ENCODE results near the gene SERGEF.

The SERGEF gene

DNA sequence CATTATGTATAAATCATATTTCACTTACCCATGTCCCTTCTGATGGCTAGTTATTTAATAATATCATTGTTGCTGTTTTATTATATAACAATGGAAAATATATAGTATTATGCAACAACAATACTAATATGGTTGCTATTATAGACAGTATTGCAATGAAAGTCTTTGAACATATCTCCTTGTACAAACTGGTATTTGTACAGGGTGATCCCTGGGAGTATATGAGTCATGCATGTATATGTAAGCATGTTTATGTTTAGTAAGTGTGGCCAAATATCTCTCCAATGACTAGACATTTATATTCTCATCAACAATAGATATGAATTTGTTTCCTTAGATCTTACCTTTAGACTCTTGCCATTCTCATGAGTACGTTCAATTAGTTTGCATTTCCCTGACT is 222.4 kb downstream of the SERGEF start:
- H3K4me3 ChIP-seq (ENCODE audit: low read depth, low read length), result no peak overlapping the region
- TF ChIP-seq, protein P1, sequence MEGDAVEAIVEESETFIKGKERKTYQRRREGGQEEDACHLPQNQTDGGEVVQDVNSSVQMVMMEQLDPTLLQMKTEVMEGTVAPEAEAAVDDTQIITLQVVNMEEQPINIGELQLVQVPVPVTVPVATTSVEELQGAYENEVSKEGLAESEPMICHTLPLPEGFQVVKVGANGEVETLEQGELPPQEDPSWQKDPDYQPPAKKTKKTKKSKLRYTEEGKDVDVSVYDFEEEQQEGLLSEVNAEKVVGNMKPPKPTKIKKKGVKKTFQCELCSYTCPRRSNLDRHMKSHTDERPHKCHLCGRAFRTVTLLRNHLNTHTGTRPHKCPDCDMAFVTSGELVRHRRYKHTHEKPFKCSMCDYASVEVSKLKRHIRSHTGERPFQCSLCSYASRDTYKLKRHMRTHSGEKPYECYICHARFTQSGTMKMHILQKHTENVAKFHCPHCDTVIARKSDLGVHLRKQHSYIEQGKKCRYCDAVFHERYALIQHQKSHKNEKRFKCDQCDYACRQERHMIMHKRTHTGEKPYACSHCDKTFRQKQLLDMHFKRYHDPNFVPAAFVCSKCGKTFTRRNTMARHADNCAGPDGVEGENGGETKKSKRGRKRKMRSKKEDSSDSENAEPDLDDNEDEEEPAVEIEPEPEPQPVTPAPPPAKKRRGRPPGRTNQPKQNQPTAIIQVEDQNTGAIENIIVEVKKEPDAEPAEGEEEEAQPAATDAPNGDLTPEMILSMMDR (IDR thresholded peaks at IDR 0.05; ENCODE audit: low read depth, low read length, missing control alignments), result no peak
- DNase-seq (ENCODE audit: low read depth), result no peak
- in situ Hi-C loops (cut with HindIII; ENCODE audit: low sequenced_read_pairs), result no loop called here

DNA sequence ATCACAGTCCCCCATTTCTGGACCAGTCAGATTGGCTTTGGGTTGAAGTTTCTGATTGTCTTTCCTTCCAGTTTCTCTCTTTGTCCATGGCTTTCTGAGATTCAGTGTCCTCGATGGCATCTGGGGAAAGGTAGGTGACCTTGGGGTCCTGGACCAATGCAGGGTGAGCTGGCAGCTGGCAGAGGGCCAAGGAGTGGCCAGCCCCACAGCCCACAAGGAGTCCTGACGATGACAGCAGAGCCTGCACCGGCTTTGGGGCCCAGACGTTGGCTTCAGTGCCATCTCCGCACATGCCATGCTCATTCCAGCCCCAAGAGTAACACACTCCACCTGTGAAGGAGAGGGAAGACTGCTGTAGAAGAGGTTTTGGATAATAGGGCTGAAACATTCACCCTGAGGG is 224.8 kb downstream of the SERGEF start:
- no peak overlapping the region for H3K4me3 ChIP-seq (ENCODE audit: low read depth, low read length)
- TF ChIP-seq, protein P1 (IDR thresholded peaks at IDR 0.05; ENCODE audit: low read depth, low read length, missing control alignments), result no peak
- in situ Hi-C loops (cut with HindIII; ENCODE audit: low sequenced_read_pairs), result no loop called here
- DNase-seq (ENCODE audit: low read depth), result no peak

DNA sequence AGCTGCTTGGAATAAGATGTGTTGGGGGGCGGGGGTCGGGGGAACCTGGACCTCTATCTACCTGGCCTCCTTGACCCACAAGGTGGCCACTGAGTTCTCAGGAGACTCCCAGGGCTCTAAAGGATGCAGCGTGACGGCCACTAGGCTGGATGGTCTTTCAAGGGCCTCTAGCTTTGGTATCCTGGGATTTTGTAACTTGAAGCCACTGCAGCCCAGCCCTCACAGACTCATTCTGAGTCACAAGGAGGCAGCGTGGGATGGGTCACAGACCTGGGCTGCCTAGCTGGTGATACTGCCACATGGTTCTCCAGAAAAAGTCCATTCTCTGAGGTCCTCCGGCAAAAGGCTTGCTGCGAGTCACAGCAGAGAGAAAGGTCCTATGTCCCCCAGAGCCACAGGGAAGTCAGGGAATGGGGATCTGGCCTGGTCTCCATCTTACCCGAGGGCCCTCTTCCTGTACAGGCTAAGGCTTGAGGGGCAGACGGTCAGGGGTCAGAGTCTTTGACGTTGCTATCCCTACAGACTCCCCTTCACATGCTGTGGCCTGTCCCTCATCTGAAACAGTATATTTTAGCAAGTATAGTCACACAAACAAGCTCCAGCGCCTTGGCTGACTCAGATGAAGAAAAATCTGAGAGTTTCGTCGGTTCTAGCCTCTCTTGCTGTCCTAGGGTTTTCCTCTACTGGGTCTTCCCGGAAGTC is 225.9 kb downstream of the SERGEF start:
- in situ Hi-C loops (cut with HindIII; ENCODE audit: low sequenced_read_pairs), result no loop called here
- no peak overlapping the region for H3K4me3 ChIP-seq (ENCODE audit: low read depth, low read length)

DNA sequence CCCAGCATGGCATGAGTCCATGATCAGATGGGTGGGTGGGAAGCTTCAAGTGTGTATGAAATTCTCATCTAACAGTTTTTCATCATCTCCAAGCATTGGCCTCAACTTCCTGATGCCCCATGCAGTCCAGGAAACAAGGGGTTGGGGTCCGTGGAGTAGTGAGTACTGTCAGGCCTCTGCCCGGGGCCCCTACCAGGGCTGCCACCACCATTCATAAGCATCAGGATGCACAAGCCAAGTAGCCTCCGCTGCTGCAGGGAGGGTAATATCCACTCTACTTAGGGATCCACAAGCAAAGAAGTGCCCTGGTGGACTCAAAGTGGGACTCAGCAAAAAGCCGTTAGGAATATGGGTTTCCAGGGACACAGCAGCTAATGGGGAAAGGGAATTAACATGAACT is 229.0 kb downstream of the SERGEF start:
- in situ Hi-C loops (cut with HindIII; ENCODE audit: low sequenced_read_pairs), result no loop called here
- no peak for DNase-seq (ENCODE audit: low read depth)
- TF ChIP-seq, protein P1 (IDR thresholded peaks at IDR 0.05; ENCODE audit: low read depth, low read length, missing control alignments), result no peak
- no peak overlapping the region for H3K4me3 ChIP-seq (ENCODE audit: low read depth, low read length)

More for the DNA sequence above, 225.9 kb downstream of the SERGEF start:
- TF ChIP-seq, protein P1 (IDR thresholded peaks at IDR 0.05; ENCODE audit: low read depth, low read length, missing control alignments), result no peak
- peak; percentile 24 for DNase-seq (ENCODE audit: low read depth)

DNA sequence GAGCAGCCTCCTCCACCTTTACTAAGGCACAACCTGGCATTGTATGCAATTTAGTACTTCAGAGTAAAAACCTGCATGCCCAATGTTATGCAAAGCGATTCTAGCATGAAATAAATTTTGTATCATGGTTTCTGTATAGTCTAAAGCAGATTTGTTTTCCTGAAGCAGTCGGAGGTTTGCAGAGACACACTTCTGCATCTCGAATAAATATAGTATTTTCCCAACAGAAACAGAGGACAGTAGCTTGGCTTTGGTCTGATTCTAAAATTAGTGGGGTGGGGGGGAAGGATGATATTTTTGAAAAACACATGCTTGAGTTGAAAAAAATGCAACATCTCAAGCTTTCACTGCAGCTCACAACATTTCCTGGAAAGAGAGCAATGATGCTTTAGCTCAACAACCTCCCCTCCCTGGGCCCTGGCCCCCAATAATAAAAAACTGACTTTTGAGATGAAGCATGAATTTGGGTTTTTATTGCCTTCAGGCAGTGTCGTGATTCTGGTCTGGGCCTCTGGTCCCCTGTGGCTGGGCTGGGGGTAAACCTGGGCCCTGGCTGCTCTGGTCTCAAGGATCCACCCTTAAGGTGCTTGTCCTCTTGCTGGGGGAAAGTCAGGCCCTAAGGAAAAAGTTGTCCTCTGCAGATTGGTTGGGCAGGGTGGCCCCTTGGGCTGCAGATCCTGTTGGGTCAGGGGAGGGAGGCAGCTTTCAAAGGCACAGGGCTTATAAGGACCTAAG is 230.1 kb downstream of the SERGEF start:
- in situ Hi-C loops (cut with HindIII; ENCODE audit: low sequenced_read_pairs), result no loop called here
- no peak for DNase-seq (ENCODE audit: low read depth)
- TF ChIP-seq, protein P1 (IDR thresholded peaks at IDR 0.05; ENCODE audit: low read depth, low read length, missing control alignments), result no peak

DNA sequence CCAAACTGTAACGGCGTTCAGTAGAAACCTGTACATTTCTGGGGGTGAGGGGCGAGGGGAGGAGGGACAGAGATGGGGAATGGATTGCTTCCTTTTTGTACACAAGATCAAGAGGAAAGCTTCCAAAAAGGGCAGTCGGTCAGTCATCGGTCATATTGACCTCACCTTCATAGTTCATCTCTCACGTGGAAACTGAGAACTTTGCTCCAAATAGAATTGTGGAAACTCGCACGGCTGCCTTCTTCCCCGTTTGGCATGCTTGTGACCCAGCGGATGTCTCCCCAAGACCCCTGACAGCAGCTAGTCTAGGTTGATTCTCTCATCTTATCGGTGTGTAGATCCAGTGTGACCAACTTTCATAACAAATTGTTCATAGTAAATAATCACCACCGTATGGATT is 230.7 kb downstream of the SERGEF start:
- H3K4me3 ChIP-seq (ENCODE audit: low read depth, low read length), result no peak overlapping the region
- in situ Hi-C loops (cut with HindIII; ENCODE audit: low sequenced_read_pairs), result no loop called here
- TF ChIP-seq, protein P1 (IDR thresholded peaks at IDR 0.05; ENCODE audit: low read depth, low read length, missing control alignments), result no peak
- DNase-seq (ENCODE audit: low read depth), result no peak

More for the DNA sequence above, 230.1 kb downstream of the SERGEF start:
- H3K4me3 ChIP-seq (ENCODE audit: low read depth, low read length), result no peak overlapping the region
